GM19035 (cell line): Measurements from ENCODE around the gene ARHGAP15.

ENCODE experiments used
- ATAC-seq: cut with Tn5 transposase; IDR thresholded peaks from one replicate; pipeline ENCODE4 v1.9.1; 2021; ENCODE audit not compliant: unreplicated experiment

The ARHGAP15 gene

GRCh38 chr2:143169105-143169504 is 39.9 kb downstream of the ARHGAP15 start:
- no peak for ATAC-seq

GRCh38 chr2:143171817-143172216 is 42.6 kb downstream of the ARHGAP15 start:
- ATAC-seq: no peak

GRCh38 chr2:143175438-143175837 is 46.2 kb downstream of the ARHGAP15 start:
- no peak for ATAC-seq

GRCh38 chr2:143176606-143177005 is 47.4 kb downstream of the ARHGAP15 start:
- ATAC-seq: peak; percentile 33

GRCh38 chr2:143177096-143177786 is 48.0 kb downstream of the ARHGAP15 start:
- ATAC-seq: peak; percentile 94

GRCh38 chr2:143181494-143181893 is 52.3 kb downstream of the ARHGAP15 start:
- ATAC-seq: no peak

GRCh38 chr2:143182649-143183048 is 53.4 kb downstream of the ARHGAP15 start:
- no peak for ATAC-seq

- peak; percentile 92 for ATAC-seq
These were observed 54.7 kb downstream of the ARHGAP15 start for GRCh38 chr2:143183804-143184463.

- no peak for ATAC-seq
These were observed 57.7 kb downstream of the ARHGAP15 start for GRCh38 chr2:143186876-143187275.

GRCh38 chr2:143190431-143190830 is 61.2 kb downstream of the ARHGAP15 start:
- no peak for ATAC-seq

GRCh38 chr2:143192106-143192505 is 62.9 kb downstream of the ARHGAP15 start:
- no peak for ATAC-seq

- no peak for ATAC-seq
These were observed 63.5 kb downstream of the ARHGAP15 start for GRCh38 chr2:143192716-143193115.

GRCh38 chr2:143193121-143193520 is 63.9 kb downstream of the ARHGAP15 start:
- ATAC-seq: no peak

- no peak for ATAC-seq
These were observed 66.3 kb downstream of the ARHGAP15 start for GRCh38 chr2:143195511-143195910.

- ATAC-seq: no peak
These were observed 74.8 kb downstream of the ARHGAP15 start for GRCh38 chr2:143204062-143204461.

GRCh38 chr2:143205106-143205764 is 76.0 kb downstream of the ARHGAP15 start:
- ATAC-seq: peak; percentile 72

GRCh38 chr2:143209570-143210445 is 80.6 kb downstream of the ARHGAP15 start:
- no peak for ATAC-seq

- ATAC-seq: no peak
These were observed 81.2 kb downstream of the ARHGAP15 start for GRCh38 chr2:143210446-143210819.

GRCh38 chr2:143217512-143218115 is 88.4 kb downstream of the ARHGAP15 start:
- no peak for ATAC-seq

GRCh38 chr2:143218621-143219020 is 89.4 kb downstream of the ARHGAP15 start:
- no peak for ATAC-seq

GRCh38 chr2:143219266-143219665 is 90.0 kb downstream of the ARHGAP15 start:
- ATAC-seq: no peak
